VCaP (cell line): ENCODE data around the gene PBX2.
A peak's percentile ranks its signal among the peaks of the same experiment; 100 is the strongest.
"Not testable (repeated sequence)": the region's sequence is repeated elsewhere in the genome, so short reads cannot be mapped to it uniquely, and the experiment has no call there.

Experiments used
- H3K27ac ChIP-seq: fragments of 450-650 bp; 2 replicates; pipeline ENCODE4 v1.5.1; 2017
- TF ChIP-seq, protein P1 (sequence below): fragments of 450-650 bp; conservative IDR thresholded peaks from 2 replicates; pipeline ENCODE4 v1.5.1; 2017; ENCODE audit warnings: mild to moderate bottlenecking, moderate library complexity

The PBX2 gene

DNA sequence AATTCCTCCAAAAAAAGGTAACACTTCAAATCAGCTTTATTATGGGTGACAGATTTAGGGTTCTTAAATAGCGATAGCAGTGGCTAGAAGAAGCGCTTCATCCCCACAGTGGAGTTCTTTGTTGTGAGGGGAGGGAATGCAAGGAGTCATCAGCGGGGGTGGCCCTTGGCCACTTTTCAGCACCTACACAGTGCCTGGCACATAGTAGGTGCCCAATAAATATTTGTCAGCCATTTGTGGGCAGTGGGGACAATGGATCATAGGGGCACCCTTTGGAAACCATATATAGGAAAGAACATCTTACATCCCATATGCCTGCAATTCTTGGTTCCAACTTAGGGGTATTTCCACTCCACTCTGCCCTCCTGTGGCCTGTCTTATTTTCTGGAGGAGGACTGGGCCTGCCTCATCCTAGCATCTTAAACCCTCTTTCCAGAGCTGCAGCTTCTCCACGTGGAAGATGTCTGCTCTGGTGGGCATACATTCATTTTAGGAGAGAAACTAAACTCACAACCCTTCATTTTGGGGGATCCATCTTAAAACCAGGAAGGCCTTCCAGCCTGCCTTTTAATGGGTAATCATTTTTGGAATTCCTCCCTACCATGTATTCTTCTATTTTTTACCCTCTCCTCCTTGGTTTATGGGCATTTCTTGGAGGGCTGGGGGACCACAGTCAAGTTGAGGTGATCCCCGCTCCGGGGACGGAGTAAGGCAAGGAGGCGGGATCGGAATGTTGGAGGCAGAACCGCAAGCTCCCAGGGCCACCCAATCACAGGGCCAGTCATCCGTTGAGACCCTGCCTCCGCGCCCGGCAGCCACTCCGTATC is 5.0 kb upstream of the PBX2 start:
- TF ChIP-seq, protein P1, sequence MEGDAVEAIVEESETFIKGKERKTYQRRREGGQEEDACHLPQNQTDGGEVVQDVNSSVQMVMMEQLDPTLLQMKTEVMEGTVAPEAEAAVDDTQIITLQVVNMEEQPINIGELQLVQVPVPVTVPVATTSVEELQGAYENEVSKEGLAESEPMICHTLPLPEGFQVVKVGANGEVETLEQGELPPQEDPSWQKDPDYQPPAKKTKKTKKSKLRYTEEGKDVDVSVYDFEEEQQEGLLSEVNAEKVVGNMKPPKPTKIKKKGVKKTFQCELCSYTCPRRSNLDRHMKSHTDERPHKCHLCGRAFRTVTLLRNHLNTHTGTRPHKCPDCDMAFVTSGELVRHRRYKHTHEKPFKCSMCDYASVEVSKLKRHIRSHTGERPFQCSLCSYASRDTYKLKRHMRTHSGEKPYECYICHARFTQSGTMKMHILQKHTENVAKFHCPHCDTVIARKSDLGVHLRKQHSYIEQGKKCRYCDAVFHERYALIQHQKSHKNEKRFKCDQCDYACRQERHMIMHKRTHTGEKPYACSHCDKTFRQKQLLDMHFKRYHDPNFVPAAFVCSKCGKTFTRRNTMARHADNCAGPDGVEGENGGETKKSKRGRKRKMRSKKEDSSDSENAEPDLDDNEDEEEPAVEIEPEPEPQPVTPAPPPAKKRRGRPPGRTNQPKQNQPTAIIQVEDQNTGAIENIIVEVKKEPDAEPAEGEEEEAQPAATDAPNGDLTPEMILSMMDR, result peak; percentile 67
- peak overlapping the region; percentile 97 for H3K27ac ChIP-seq

DNA sequence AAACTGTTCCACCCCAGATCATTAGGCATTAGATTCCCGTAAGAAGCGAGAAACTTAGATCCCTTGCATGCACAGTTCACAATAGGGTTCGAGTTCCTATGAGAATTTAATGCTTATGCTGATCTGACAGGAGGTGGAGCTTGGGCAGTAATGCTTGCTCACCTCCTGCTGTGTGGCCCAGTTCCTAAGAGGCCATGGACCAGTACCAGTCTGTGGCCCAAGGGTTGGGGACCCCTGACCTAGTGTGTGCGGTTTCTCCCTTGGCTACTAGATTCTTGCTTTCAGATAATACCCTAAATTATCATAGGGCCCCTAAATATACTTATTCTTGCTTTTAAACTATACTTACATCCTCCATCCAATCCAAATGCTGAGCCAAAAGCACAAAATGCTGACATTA is 4.4 kb upstream of the PBX2 start:
- TF ChIP-seq, protein P1, result no peak
- H3K27ac ChIP-seq, result no peak overlapping the region; the same call in 1 of the 2 replicates

DNA sequence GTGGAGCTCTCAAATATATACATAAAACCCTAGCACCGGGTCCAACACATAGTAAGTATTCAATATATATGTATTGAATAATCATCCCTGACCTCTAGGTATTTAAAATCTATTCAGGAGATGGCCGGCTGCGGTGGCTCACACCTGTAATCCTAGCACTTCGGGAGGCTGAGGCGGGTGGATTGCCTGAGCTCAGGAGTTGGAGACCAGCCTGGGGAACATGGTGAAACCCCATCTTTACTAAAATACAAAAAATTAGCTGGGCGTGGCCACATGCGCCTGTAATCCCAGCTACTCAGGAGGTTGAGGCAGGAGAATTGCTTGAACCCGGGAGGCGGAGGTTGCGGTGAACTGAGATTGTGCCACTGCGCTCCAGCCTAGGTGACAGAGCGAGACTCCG is 3.1 kb upstream of the PBX2 start:
- H3K27ac ChIP-seq, result not testable (repeated sequence)

DNA sequence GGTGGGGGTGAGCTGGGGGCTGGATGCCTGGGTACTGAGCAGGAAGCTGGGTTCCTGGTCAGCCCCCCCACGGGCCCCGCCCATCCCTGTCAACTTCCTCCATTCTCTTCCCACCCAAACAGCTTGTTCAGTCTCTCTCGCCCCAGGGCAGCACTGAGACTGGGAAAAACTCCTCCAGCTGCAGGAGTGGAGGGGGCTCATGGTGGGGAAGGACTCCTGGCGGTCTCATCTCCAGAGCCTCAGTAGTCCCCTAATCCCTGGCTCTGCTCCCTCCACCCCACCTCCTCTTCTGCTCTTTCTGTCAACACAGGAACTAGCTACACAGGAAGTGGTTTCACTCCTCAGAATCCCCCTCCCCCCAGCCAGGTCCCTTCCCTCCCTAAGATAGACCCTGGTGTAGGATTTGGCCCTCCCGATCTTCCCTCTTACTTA is 2.6 kb upstream of the PBX2 start, which contains the start of gene GPSM3:
Gene GPSM3 (minus strand): TSS at position 36 of the 432 bp plus-strand sequence. CDS start 130 bp downstream, outside the sequence.
- TF ChIP-seq, protein P1, result no peak
- peak within 1 kb of the TSS; percentile 83; the same call in 1 of the 2 replicates for H3K27ac ChIP-seq

DNA sequence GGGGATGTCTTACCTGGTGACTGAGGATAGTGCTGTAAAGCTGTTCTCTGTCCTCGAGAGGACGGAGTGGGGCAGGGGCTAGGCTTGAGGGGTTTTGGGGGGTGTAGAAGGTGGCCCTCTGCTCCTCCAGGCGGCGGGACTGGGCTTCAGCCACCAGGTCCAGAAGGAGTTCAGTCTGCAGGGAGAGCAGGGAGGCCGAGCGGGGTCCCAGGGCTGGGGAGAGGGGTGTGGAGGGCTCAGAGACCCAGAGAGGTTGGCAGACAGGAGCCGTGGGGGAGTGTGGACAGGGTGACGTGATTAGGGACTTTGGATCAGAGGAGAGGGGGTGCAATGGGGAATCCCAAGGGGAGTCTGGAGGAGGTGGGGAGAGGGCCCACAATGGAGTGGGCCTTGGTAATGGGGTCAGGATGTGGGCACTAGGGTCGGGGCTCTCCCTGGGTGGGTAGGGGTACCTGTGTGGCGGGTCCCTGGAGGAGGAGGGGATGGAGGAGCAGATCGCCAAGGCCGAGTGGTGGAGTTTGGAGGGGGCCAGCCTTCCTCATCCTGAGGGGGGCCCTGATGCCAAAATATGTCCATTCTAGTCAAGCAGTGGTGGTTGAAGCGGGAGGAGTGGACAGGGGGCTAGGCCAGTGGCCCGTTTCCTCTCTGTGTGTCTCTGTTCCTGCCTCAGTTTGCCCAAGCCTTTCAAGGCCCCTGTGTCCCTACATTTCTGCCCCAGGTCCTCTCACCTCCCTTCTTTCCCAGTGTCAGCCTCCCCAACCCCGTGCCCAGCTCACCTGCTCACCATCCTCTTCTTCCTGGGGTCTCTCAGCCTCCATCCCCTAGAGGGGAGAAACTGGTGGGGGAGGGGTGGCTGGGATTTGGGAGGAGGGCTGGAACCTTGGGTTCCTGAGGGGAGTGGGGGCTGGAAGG is 1.9 kb upstream of the PBX2 start:
- no peak overlapping the region; the same call in 1 of the 2 replicates for H3K27ac ChIP-seq
- TF ChIP-seq, protein P1, result no peak

DNA sequence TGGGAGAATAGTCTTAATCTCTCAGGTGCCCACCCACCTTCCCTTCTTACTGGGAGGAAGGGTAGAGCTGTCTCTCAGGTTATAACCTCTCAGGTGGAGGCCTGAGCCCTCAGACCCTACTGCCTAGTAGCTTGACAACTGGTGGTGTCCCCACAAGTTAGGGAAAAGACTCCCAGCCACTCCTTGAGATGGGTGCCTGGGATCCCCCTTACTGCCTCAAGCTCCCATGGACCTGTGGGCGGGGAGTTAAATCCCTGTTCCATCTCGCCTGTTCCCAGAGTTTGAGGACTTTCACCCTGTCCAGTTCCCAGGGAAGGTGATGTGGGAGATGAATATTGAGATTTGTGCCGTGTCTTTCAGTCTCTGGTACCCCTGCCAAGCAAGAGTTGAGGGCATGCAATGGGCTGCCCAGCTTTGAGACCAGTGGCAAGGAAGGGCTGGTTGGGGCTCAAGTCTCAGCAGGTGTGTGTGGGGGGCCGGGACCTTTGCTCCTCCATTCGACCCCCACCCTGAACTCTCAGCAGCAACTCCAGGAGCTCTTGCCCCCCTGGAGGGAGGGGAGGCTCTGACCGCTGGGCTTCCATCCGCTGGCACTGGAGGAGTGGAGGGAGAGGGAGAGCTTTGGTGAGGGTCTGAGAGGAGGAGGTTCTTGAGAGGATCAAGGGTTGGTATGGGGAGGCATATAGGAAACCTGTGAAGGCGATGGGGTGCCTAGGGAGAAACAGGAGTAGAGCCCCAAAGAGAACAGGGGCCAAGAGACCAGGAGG is 1.1 kb upstream of the PBX2 start:
- TF ChIP-seq, protein P1, result no peak
- H3K27ac ChIP-seq, result peak overlapping the region; percentile 83

DNA sequence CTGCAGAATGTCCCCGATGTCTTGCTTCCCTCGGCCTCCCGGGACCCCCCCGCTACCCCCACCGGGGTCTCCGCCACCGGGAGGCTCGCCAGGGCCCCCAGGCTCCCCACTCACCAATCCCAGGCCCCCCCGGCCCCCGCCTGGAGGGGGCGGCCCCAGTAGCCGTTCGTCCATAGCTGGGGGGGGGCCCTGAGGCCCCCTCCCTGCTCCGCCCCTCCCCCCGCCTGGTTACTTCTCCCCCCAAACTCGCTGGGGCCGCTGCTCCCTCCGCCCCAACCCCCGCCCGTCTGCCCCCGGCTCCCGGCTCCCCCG is 304 bp downstream of the PBX2 start:
- H3K27ac ChIP-seq, result peak overlapping the region; percentile 83
- TF ChIP-seq, protein P1, result no peak
